Liver (tissue), 9 donors: ENCODE data around the gene COL8A1. TPM values are rescaled to one million over a fixed set of nuclear protein-coding genes. Genes with fewer than 3 reads are reported as not detected.

Experiments
- DNase-seq: peaks from one replicate; pipeline ENCODE4 v3.0.0-alpha.2; 2017; ENCODE audit warnings: low spot score
- H3K27ac ChIP-seq, 2 donors: one replicate each; pipeline ENCODE4 v1.7.0; 2013; ENCODE audit warnings: inconsistent platforms in 2 of 2, low read length in 2 of 2, control low read depth in 1 of 2, low read depth in 1 of 2, mild to moderate bottlenecking in 1 of 2
- H3K27me3 ChIP-seq, 4 donors: one replicate each; pipeline versions ENCODE4 v1.6.1 to v1.7.0; 2013; ENCODE audit warnings: low read length in 3 of 4, inconsistent platforms in 1 of 4, mild to moderate bottlenecking in 1 of 4, moderate library complexity in 1 of 4; ENCODE audit not compliant: control insufficient read depth in 4 of 4, insufficient read depth in 4 of 4
- H3K36me3 ChIP-seq, 4 donors: one replicate each; pipeline versions ENCODE4 v1.6.1 to v1.7.0; 2013; ENCODE audit warnings: low read length in 3 of 4, mild to moderate bottlenecking in 3 of 4, low read depth in 1 of 4, moderate library complexity in 1 of 4; ENCODE audit not compliant: control insufficient read depth in 4 of 4, insufficient read depth in 3 of 4
- H3K4me1 ChIP-seq, 4 donors: one replicate each; pipeline versions ENCODE4 v1.6.1 to v1.7.0; 2013; ENCODE audit warnings: low read length in 3 of 4, mild to moderate bottlenecking in 3 of 4, moderate library complexity in 1 of 4; ENCODE audit not compliant: control insufficient read depth in 4 of 4, insufficient read depth in 4 of 4
- H3K4me3 ChIP-seq, 3 donors: one replicate each; pipeline versions ENCODE4 v1.6.1 to v1.7.0; 2013; ENCODE audit warnings: low read length in 3 of 3, control low read depth in 1 of 3, low read depth in 1 of 3, mild to moderate bottlenecking in 1 of 3
- H3K9ac ChIP-seq, 2 donors: one replicate each; pipeline ENCODE4 v1.7.0; 2013; ENCODE audit warnings: low read length in 2 of 2, mild to moderate bottlenecking in 2 of 2, moderate library complexity in 2 of 2, control low read depth in 1 of 2, low read depth in 1 of 2
- H3K9me3 ChIP-seq, 4 donors: one replicate each; pipeline versions ENCODE4 v1.6.1 to v1.7.0; 2013; ENCODE audit warnings: low read length in 3 of 4; ENCODE audit not compliant: control insufficient read depth in 4 of 4
- EGR1 ChIP-seq, 2 donors: IDR thresholded peaks; 2 replicates each; pipeline ENCODE4 v1.6.1; 2016 to 2018; ENCODE audit warnings: antibody characterized with exemption in 2 of 2, low read depth in 2 of 2
- FOXA1 ChIP-seq: IDR thresholded peaks from 2 replicates; pipeline ENCODE4 v1.6.1; 2016; ENCODE audit warnings: antibody characterized with exemption
- FOXA2 ChIP-seq: IDR thresholded peaks from 2 replicates; pipeline ENCODE4 v1.6.1; 2016; ENCODE audit warnings: antibody characterized with exemption
- GABPA ChIP-seq, 2 donors: IDR thresholded peaks in 1 of 2; conservative IDR thresholded peaks in 1 of 2; 2 replicates each; pipeline ENCODE4 v1.6.1; 2016; ENCODE audit warnings: antibody characterized with exemption in 2 of 2, mild to moderate bottlenecking in 1 of 2, moderate library complexity in 1 of 2
- HNF4G ChIP-seq: IDR thresholded peaks from 2 replicates; pipeline ENCODE4 v1.6.1; 2016; ENCODE audit warnings: antibody characterized with exemption
- JUND ChIP-seq, 2 donors: IDR thresholded peaks; 2 replicates each; pipeline ENCODE4 v1.6.1; 2016; ENCODE audit warnings: antibody characterized with exemption in 2 of 2
- MAX ChIP-seq: IDR thresholded peaks from 2 replicates; pipeline ENCODE4 v1.6.1; 2016; ENCODE audit warnings: antibody characterized with exemption
- NR2F2 ChIP-seq: IDR thresholded peaks from 2 replicates; pipeline ENCODE4 v1.6.1; 2016; ENCODE audit warnings: antibody characterized with exemption
- RAD21 ChIP-seq, 2 donors: IDR thresholded peaks; 2 replicates each; pipeline ENCODE4 v1.6.1; 2016; ENCODE audit warnings: antibody characterized with exemption in 2 of 2, mild to moderate bottlenecking in 2 of 2
- REST ChIP-seq: IDR thresholded peaks from 2 replicates; pipeline ENCODE4 v1.6.1; 2016; ENCODE audit warnings: antibody characterized with exemption, mild to moderate bottlenecking
- RXRA ChIP-seq, 2 donors: IDR thresholded peaks; 2 replicates each; pipeline ENCODE4 v1.6.1; 2017 to 2018; ENCODE audit warnings: antibody characterized with exemption in 2 of 2, mild to moderate bottlenecking in 1 of 2
- SP1 ChIP-seq: IDR thresholded peaks from 2 replicates; pipeline ENCODE4 v1.6.1; 2018; ENCODE audit warnings: antibody characterized with exemption, mild to moderate bottlenecking
- TAF1 ChIP-seq: conservative IDR thresholded peaks from 2 replicates; pipeline ENCODE4 v1.6.1; 2016; ENCODE audit warnings: antibody characterized with exemption, mild to moderate bottlenecking
- YY1 ChIP-seq: IDR thresholded peaks from 2 replicates; pipeline ENCODE4 v1.6.1; 2016; ENCODE audit warnings: antibody characterized with exemption, mild to moderate bottlenecking
- ZBTB33 ChIP-seq: IDR thresholded peaks from 2 replicates; pipeline ENCODE4 v1.6.1; 2016; ENCODE audit warnings: antibody characterized with exemption
- WGBS: extraction: QIAGEN DNeasy Blood & Tissue Kit; methylation state at CpG from one replicate; pipeline ENCODE4 v1.1.7; 2013; 5-methylcytosine and 5-hydroxymethylcytosine counted together
- polyA plus RNA-seq, 2 donors: library from polyadenylated mRNA; stranded (reverse) in 1 of 2; unstranded in 1 of 2; fragments of 200-250 nt in 1 of 2; fragments of >200 nt in 1 of 2; fragmentation: Nextera tagmentation in 1 of 2; extraction: Ambion mirVana in 1 of 2; gene quantifications; one replicate each; pipeline versions ENCODE4 v1.2.1 to v1.2.3, GENCODE V29; 2013 to 2015
- total RNA-seq, 2 donors: library from RNA; depleted of rRNA; stranded (reverse); fragments of >200 nt; gene quantifications; one replicate each; pipeline ENCODE4 v1.2.3, GENCODE V29; 2014
- TF ChIP-seq, protein P1 (sequence below): fragments of 150-350 bp; IDR thresholded peaks from 2 replicates; pipeline ENCODE4 v1.5.1; 2017; ENCODE audit warnings: improper control_type of control experiment, low read depth, low read length; ENCODE audit not compliant: missing input control
- donor health status: healthy.
- donor health status: healthy.
- donor health status: healthy.
- donor health status: healthy.
- donor health status: healthy.

COL8A1 gene
- total and polyA plus RNA-seq, 4 donors: 0.14 to 2.2 (median 1.0) TPM

DNA sequence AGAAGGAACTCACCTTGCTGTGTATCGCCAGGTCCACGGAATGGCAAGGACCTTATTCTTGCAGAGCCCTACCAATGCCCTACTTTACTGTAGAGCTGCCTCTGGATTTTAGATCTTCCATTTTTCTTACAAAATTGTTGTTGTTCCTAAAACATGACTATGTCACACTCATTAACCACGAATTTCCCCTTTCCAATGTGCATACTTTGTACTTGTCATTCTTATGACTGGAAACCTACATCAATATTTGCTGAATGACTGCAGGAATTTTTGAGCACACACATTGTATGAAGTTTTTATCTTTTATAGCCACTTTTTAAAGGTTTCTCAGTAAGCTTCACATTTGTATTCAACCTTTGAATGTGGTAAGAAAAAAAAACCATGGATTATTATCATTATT, 143.4 kb downstream of the COL8A1 start:
- DNase-seq: no peak
- Histone ChIP-seq H3K27me3 (peaks cover 0 to 2% (median 0%) of the 10 kb centered on the region in 4 donors), H3K27ac (no peak overlapping the region), H3K4me3 (no peak overlapping the region), H3K4me1 (no peaks in the 10 kb centered on the region), H3K9ac (no peak overlapping the region), H3K9me3 (no peaks in the 10 kb centered on the region), H3K36me3 (no peaks in the 10 kb centered on the region)
- WGBS: 82% methylated on average over 3 of the region's 3 CpGs
- TF ChIP-seq TAF1: no peak
- no peak for TF ChIP-seq FOXA1
- no peak for TF ChIP-seq NR2F2
- no peak for TF ChIP-seq SP1
- TF ChIP-seq RXRA (IDR thresholded peaks at IDR 0.05): no peak
- TF ChIP-seq RAD21 (IDR thresholded peaks at IDR 0.05): no peak

GRCh38 chr3:99783011-99783573, 144.7 kb downstream of the COL8A1 start:
- H3K27me3 ChIP-seq: peaks cover 0 to 2% (median 0%) of the 10 kb centered on the region in 4 donors
- no peak overlapping the region for H3K9ac ChIP-seq
- TF ChIP-seq TAF1 (no peak), NR2F2 (no peak), HNF4G (no peak), REST (no peak), ZBTB33 (no peak), FOXA1 (no peak), EGR1 (IDR thresholded peaks at IDR 0.05; ENCODE audit: low read depth in 2 of 2) (no peak), SP1 (no peak), GABPA (IDR thresholded peaks at IDR 0.05 in 1 of 2, conservative IDR thresholded peaks at IDR 0.05 in 1 of 2) (no peak), JUND (IDR thresholded peaks at IDR 0.05) (no peak), YY1 (no peak), RAD21 (IDR thresholded peaks at IDR 0.05) (no peak), FOXA2 (no peak), MAX (no peak)
- TF ChIP-seq, protein P1, sequence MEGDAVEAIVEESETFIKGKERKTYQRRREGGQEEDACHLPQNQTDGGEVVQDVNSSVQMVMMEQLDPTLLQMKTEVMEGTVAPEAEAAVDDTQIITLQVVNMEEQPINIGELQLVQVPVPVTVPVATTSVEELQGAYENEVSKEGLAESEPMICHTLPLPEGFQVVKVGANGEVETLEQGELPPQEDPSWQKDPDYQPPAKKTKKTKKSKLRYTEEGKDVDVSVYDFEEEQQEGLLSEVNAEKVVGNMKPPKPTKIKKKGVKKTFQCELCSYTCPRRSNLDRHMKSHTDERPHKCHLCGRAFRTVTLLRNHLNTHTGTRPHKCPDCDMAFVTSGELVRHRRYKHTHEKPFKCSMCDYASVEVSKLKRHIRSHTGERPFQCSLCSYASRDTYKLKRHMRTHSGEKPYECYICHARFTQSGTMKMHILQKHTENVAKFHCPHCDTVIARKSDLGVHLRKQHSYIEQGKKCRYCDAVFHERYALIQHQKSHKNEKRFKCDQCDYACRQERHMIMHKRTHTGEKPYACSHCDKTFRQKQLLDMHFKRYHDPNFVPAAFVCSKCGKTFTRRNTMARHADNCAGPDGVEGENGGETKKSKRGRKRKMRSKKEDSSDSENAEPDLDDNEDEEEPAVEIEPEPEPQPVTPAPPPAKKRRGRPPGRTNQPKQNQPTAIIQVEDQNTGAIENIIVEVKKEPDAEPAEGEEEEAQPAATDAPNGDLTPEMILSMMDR: no peak
- H3K36me3 ChIP-seq: no peaks in the 10 kb centered on the region
- WGBS: 77% methylated on average over 5 of the region's 5 CpGs
- no peak for DNase-seq
- H3K27ac ChIP-seq: no peak overlapping the region
- H3K9me3 ChIP-seq: no peaks in the 10 kb centered on the region
- no peak overlapping the region for H3K4me3 ChIP-seq
- no peaks in the 10 kb centered on the region for H3K4me1 ChIP-seq
